Panc1 (cell line): ENCODE measurements around the gene GOPC. TPM values are rescaled to one million over a fixed set of nuclear protein-coding genes. Genes with fewer than 3 reads are reported as not detected.

Experiments
- ATAC-seq: fragments of 200-7000 bp; cut with Tn5 transposase; 2 replicates; pipeline ENCODE4 v1.9.1; 2020; ENCODE audit warnings: mild to moderate bottlenecking, moderate library complexity
- BruUV-seq: library from RNA; stranded (reverse); fragments of 400-500 nt; replicated peaks from 2 replicates; lab custom pipeline; 2021; lab: Mats Ljungman, UMichigan
- CTCF ChIA-PET: fragments of 300-600 bp; sonication (Branson Sonifier 250); formaldehyde crosslinking; loops from one replicate; lab custom pipeline; 2022; ENCODE audit warnings: antibody characterized with exemption; lab: Charles Lee
- POLR2A ChIA-PET: fragments of 300-600 bp; sonication (Branson Sonifier 250); formaldehyde crosslinking; loops from one replicate; lab custom pipeline; 2022; ENCODE audit warnings: antibody characterized with exemption; lab: Charles Lee
- DNase-seq: peaks from one replicate; pipeline ENCODE4 v3.0.0-alpha.2; 2010; ENCODE audit warnings: low read depth, low spot score
- H3K27ac ChIP-seq: 2 replicates; pipeline ENCODE4 v1.5.1; 2011; ENCODE audit warnings: mild to moderate bottlenecking, low read length, inconsistent platforms
- H3K27me3 ChIP-seq: fragments of 200-500 bp; sonication (Bioruptor generic); 2 replicates; pipeline ENCODE4 v1.6.0; 2014; ENCODE audit warnings: low read length, inconsistent platforms; ENCODE audit not compliant: control insufficient read depth, insufficient read depth
- H3K36me3 ChIP-seq: fragments of 200-500 bp; sonication (Bioruptor generic); 2 replicates; pipeline ENCODE4 v1.5.1; 2014; ENCODE audit warnings: inconsistent platforms, mild to moderate bottlenecking, low read length, moderate library complexity; ENCODE audit not compliant: control insufficient read depth, insufficient read depth
- H3K4me1 ChIP-seq: 2 replicates; pipeline ENCODE4 v1.5.1; 2011; ENCODE audit warnings: inconsistent platforms, mild to moderate bottlenecking, low read length, moderate library complexity; ENCODE audit not compliant: control insufficient read depth, insufficient read depth
- H3K4me3 ChIP-seq, 2 experiments: 2 replicates each; pipeline ENCODE4 v1.5.1; 2011 to 2012; ENCODE audit warnings: low read depth in 2 of 2, low read length in 2 of 2, mild to moderate bottlenecking in 2 of 2, inconsistent platforms in 1 of 2, moderate library complexity in 1 of 2
- H3K9me3 ChIP-seq: fragments of 200-500 bp; sonication (Bioruptor generic); 2 replicates; pipeline ENCODE4 v1.5.1; 2014; ENCODE audit warnings: low read depth, mild to moderate bottlenecking, inconsistent platforms, low read length, moderate library complexity; ENCODE audit not compliant: control insufficient read depth, insufficient read depth
- CTCF ChIP-seq: fragments of 450-650 bp; IDR thresholded peaks from 2 replicates; pipeline ENCODE4 v1.5.1; 2017; ENCODE audit warnings: mild to moderate bottlenecking
- POLR2AphosphoS5 ChIP-seq: IDR thresholded peaks from 2 replicates; pipeline ENCODE4 v1.6.1; 2012; ENCODE audit warnings: mild to moderate bottlenecking, low read depth, low read length, moderate library complexity
- REST ChIP-seq, 2 experiments: IDR thresholded peaks; 2 replicates each; pipeline ENCODE4 v1.6.1; 2011 to 2012; ENCODE audit warnings: low read depth in 2 of 2, control low read depth in 1 of 2, low read length in 1 of 2, mild to moderate bottlenecking in 1 of 2, moderate library complexity in 1 of 2; ENCODE audit not compliant: insufficient read depth in 1 of 2
- SIN3A ChIP-seq: IDR thresholded peaks from 2 replicates; pipeline ENCODE4 v1.6.1; 2012; ENCODE audit warnings: low read depth, mild to moderate bottlenecking, low read length, moderate library complexity, borderline replicate concordance; ENCODE audit not compliant: insufficient read depth
- TCF7L2 ChIP-seq: IDR thresholded peaks from 2 replicates; pipeline ENCODE4 v1.6.1; 2011; ENCODE audit warnings: mild to moderate bottlenecking, low read depth, low read length, inconsistent platforms
- in situ Hi-C: cut with HindIII; loops from 2 replicates; pipeline ENCODE4 v1.10.0; 2016; ENCODE audit warnings: low sequenced_read_pairs, low pct_unique_long_range_greater_than_20kb
- intact Hi-C: fragments of 100-400 bp; cut with micrococcal nuclease; formaldehyde crosslinking; loops from one replicate; pipeline ENCODE4 v1.10.0; 2022; ENCODE audit not compliant: unreplicated experiment
- total RNA-seq: library from RNA; stranded (reverse); gene quantifications from one replicate; pipeline ENCODE4 v1.2.1, GENCODE V29; 2021; ENCODE audit not compliant: unreplicated experiment

Gene GOPC
- total RNA-seq, 1 experiment from 2014 or later, result 32.2 TPM

DNA sequence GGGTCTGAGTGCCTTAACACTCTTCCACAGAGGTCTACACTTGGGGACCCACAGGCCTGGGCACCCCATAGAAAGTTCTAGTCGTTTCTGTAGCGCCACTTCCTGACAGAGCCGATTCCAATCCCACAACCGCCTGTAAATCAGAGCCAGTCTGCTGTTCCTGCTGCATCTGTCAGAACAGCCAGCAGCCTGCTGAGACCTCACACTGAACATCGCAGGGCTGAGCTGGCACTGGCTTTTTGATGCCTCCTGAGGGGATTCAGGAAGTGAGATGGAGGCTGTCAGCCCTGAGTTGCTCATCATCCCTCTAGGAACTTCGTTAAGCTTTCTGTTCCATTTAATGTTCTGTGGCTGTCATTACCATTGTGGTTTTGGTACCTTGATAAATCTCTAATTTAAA, 71.0 kb downstream of the GOPC start:
- ATAC-seq (no peak), DNase-seq (no peak)
- Histone ChIP-seq H3K36me3 (no peaks in the 10 kb centered on the region), H3K27me3 (no peaks in the 10 kb centered on the region), H3K4me3 (no peak overlapping the region), H3K27ac (no peak overlapping the region), H3K9me3 (no peaks in the 10 kb centered on the region), H3K4me1 (no peaks in the 10 kb centered on the region)
- BruUV-seq, result no TSS peak
- no peak for TF ChIP-seq TCF7L2
- TF ChIP-seq POLR2AphosphoS5, result no peak
- TF ChIP-seq REST (IDR thresholded peaks at IDR 0.05; ENCODE audit: insufficient read depth in 1 of 2, low read depth in 2 of 2, low read length in 1 of 2), result no peak
- in situ Hi-C loops, result no loop called here
- ChIA-PET CTCF (no interaction called here), POLR2A (interaction anchor here (0.6 kb wide), 1 partner anchor 983 kb away, joined by 3 read pairs; no protein-coding TSS in a partner anchor)
- intact Hi-C loops, result no loop called here

GRCh38 chr6:117530467-117531242, 71.7 kb downstream of the GOPC start:
- intact Hi-C loops (no loop called here), in situ Hi-C loops (no loop called here)
- TF ChIP-seq POLR2AphosphoS5, result no peak
- no peak for TF ChIP-seq SIN3A
- no peak for TF ChIP-seq TCF7L2
- TF ChIP-seq REST (IDR thresholded peaks at IDR 0.05; ENCODE audit: insufficient read depth in 1 of 2, low read depth in 2 of 2, low read length in 1 of 2), result no peak
- no peak for TF ChIP-seq CTCF
- H3K9me3 ChIP-seq, result no peaks in the 10 kb centered on the region
- ATAC-seq (no peak), DNase-seq (no peak)
- ChIA-PET POLR2A (no interaction called here), CTCF (no interaction called here)
- H3K4me1 ChIP-seq, result no peaks in the 10 kb centered on the region
- no peaks in the 10 kb centered on the region for H3K27me3 ChIP-seq
- H3K36me3 ChIP-seq, result no peaks in the 10 kb centered on the region; the same call in 1 of the 2 replicates
- H3K27ac ChIP-seq, result no peak overlapping the region
- no peak overlapping the region for H3K4me3 ChIP-seq
- no TSS peak for BruUV-seq
